ENCODE data around the gene COPS6.
A peak's percentile ranks its signal among the peaks of the same experiment; 100 is the strongest.

Gene COPS6

GRCh38 chr7:100137851-100138760 lies 49.3 kb downstream of the COPS6 start:
- Mint-ChIP-seq H3K27me3 (no peaks in the 10 kb centered on the region), H3K27ac (peak overlapping the region; percentile 44), H3K36me3 (no peaks in the 10 kb centered on the region), H3K9me3 (no peaks in the 10 kb centered on the region), H3K4me1 (peaks cover 14 to 20% of the 10 kb centered on the region in 2 donors), H3K4me3 (peak overlapping the region in 1 of 2 donors; percentile 5)
- peak; percentile 72 to 78 for ATAC-seq (replicated peaks)
- DNase-seq = no peak

DNA sequence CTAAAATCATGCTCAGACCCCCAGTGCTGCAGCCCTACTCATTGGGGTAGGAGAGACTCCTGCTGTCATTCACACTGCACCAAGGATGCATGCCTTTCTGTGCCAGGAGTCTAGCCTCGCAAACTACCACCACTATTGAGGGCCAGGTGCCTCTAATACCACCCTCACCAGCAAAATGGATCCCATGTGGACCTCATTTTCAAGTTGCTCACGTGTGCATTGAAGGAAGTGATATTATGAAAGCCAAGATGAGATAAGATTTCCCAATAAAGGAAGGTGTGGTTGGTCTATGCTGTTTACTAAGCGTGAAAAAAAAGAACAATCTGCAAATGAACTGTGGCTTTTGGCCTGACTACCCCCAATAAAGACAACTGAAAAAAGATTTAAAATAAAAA lies 52.8 kb downstream of the COPS6 start:
- Mint-ChIP-seq H3K27ac (no peak overlapping the region), H3K36me3 (no peaks in the 10 kb centered on the region), H3K9me3 (no peaks in the 10 kb centered on the region), H3K4me1 (peaks cover 14 to 20% of the 10 kb centered on the region in 2 donors), H3K4me3 (no peak overlapping the region), H3K27me3 (no peaks in the 10 kb centered on the region)
- peak in 1 of 2 donors; percentile 29 for ATAC-seq (replicated peaks)
- DNase-seq = no peak

Data from stimulated activated naive B cell treated with anti-CD40 and anti-IgM and Interleukin-4, amounts not matched to agents 10 μg/mL and 1 μg/mL and 100 μg/mL, for 72 hours (primary cell).